Psoas muscle (tissue), 8 donors: ENCODE results near the gene USP24. TPM values are rescaled to one million over a fixed set of nuclear protein-coding genes. Genes with fewer than 3 reads are reported as not detected.
A peak's percentile ranks its signal among the peaks of the same experiment; 100 is the strongest.

ENCODE experiments used
- ATAC-seq, 4 donors: fragments of 200-7000 bp; cut with Tn5 transposase; one replicate each; pipeline ENCODE4 v1.9.1; 2020; ENCODE audit warnings: moderate library complexity in 3 of 4, mild to moderate bottlenecking in 2 of 4
- DNase-seq, 2 donors: peaks; one replicate each; pipeline ENCODE4 v3.0.0-alpha.2; 2020
- H3K27ac ChIP-seq: fragments of 200-600 bp; one replicate; pipeline ENCODE4 v1.8.0; 2022
- H3K27me3 ChIP-seq, 3 donors: fragments of 200-600 bp in 1 of 3; one replicate each; pipeline versions ENCODE4 v1.6.1 to v1.8.0; 2013 to 2022; ENCODE audit warnings: low read length in 2 of 3, mild to moderate bottlenecking in 2 of 3, moderate library complexity in 1 of 3; ENCODE audit not compliant: insufficient read depth in 3 of 3
- H3K36me3 ChIP-seq, 2 donors: fragments of 200-600 bp in 1 of 2; one replicate each; pipeline versions ENCODE4 v1.6.1 to v1.8.0; 2013 to 2022; ENCODE audit warnings: low read depth in 1 of 2, mild to moderate bottlenecking in 1 of 2, moderate library complexity in 1 of 2; ENCODE audit not compliant: insufficient read depth in 1 of 2
- H3K4me1 ChIP-seq: fragments of 200-600 bp; one replicate; pipeline ENCODE4 v1.8.0; 2022
- H3K4me3 ChIP-seq: fragments of 200-600 bp; one replicate; pipeline ENCODE4 v1.8.0; 2022; ENCODE audit warnings: mild to moderate bottlenecking
- H3K9me3 ChIP-seq: fragments of 200-600 bp; one replicate; pipeline ENCODE4 v1.8.0; 2022
- CTCF ChIP-seq: fragments of 200-600 bp; IDR thresholded peaks from one replicate; pipeline ENCODE4 v1.8.0; 2022; ENCODE audit warnings: antibody characterized with exemption
- WGBS, 3 donors: extraction: QIAGEN DNeasy Blood & Tissue Kit; methylation state at CpG; one replicate each; pipeline versions ENCODE4 v1.1.6 to v1.1.7; 2013; 5-methylcytosine and 5-hydroxymethylcytosine counted together
- intact Hi-C, 2 donors: fragments of 100-400 bp; cut with DNase I; formaldehyde crosslinking; loops; one replicate each; pipeline versions ENCODE4 v1.11.0 to v1.14.2; 2022
- polyA plus RNA-seq, 3 donors: library from polyadenylated mRNA; stranded (reverse); fragments of 200-250 nt; gene quantifications; one replicate each; pipeline ENCODE4 v1.2.3, GENCODE V29; 2013
- total RNA-seq, 4 donors: library from RNA; stranded (reverse); fragmentation: NEBNext Ultra II Directional in 2 of 4; extraction: Animal tissue kit (Norgen Biotek cat#: 25700) in 2 of 4; gene quantifications; one replicate each; pipeline versions ENCODE4 v1.2.1 to v1.2.4, GENCODE V29; 2021 to 2023
- donor health status: healthy with polysubstance abuse.
- donor health status: DM: no; HTN: no; CAD: no; lungs with moderate emphysema.
- donor health status: Bipolar disorder and iron deficiency.
- donor health status: healthy.
- donor health status: DM: yes; HTN: yes; CAD: no.
- donor health status: DM: no; HTN: no; CAD: no.
- donor health status: DM: no; HTN: no; CAD: no.
- donor health status: DM: yes; HTN: yes; CAD: no.

The USP24 gene
- total and polyA plus RNA-seq, 7 donors = 14.6 to 67.9 (median 53.2) TPM

GRCh38 chr1:55185832-55186231 is 29.3 kb downstream of the USP24 start:
- intact Hi-C loops = no loop called here
- Histone ChIP-seq H3K27me3 (no peaks in the 10 kb centered on the region), H3K4me1 (peaks cover 23% of the 10 kb centered on the region), H3K9me3 (peaks cover 4% of the 10 kb centered on the region), H3K36me3 (no peaks in the 10 kb centered on the region), H3K27ac (no peak overlapping the region), H3K4me3 (no peak overlapping the region)
- no peak for DNase-seq
- TF ChIP-seq CTCF = no peak
- 58 to 79% (median 60%) methylated on average over 2 of the region's 2 CpGs for WGBS, 3 donors
- ATAC-seq = no peak

- 97 to 99% (median 98%) methylated on average over 5 of the region's 5 CpGs for WGBS, 3 donors
- intact Hi-C loops = no loop called here
- H3K36me3 ChIP-seq = no peaks in the 10 kb centered on the region
These were observed 30.3 kb downstream of the USP24 start for GRCh38 chr1:55184859-55185258.

GRCh38 chr1:55181666-55182065 is 33.5 kb downstream of the USP24 start:
- Histone ChIP-seq H3K27ac (no peak overlapping the region), H3K27me3 (no peaks in the 10 kb centered on the region), H3K9me3 (peaks cover 4% of the 10 kb centered on the region), H3K4me1 (peaks cover 16% of the 10 kb centered on the region), H3K4me3 (no peak overlapping the region), H3K36me3 (peaks cover 0 to 12% of the 10 kb centered on the region in 2 donors)
- intact Hi-C loops = no loop called here
- peak in 2 of 4 donors; percentile 24 to 46 for ATAC-seq
- no peak for DNase-seq
- no peak for TF ChIP-seq CTCF

More at GRCh38 chr1:55184859-55185258, 30.3 kb downstream of the USP24 start:
- Histone ChIP-seq H3K27me3 (no peaks in the 10 kb centered on the region), H3K27ac (no peak overlapping the region), H3K4me3 (no peak overlapping the region), H3K4me1 (peaks cover 22% of the 10 kb centered on the region), H3K9me3 (peaks cover 4% of the 10 kb centered on the region)
- TF ChIP-seq CTCF = no peak
- no peak for DNase-seq
- ATAC-seq = no peak

GRCh38 chr1:55180075-55180670 is 35.0 kb downstream of the USP24 start:
- TF ChIP-seq CTCF = no peak
- Histone ChIP-seq H3K9me3 (peaks cover 4% of the 10 kb centered on the region), H3K27ac (no peak overlapping the region), H3K36me3 (peaks cover 0 to 24% of the 10 kb centered on the region in 2 donors), H3K27me3 (no peaks in the 10 kb centered on the region), H3K4me1 (peaks cover 20% of the 10 kb centered on the region), H3K4me3 (no peak overlapping the region)
- WGBS, 3 donors = 78 to 91% (median 84%) methylated on average over 5 of the region's 5 CpGs
- intact Hi-C loops = no loop called here
- DNase-seq (no peak), ATAC-seq (peak in 2 of 4 donors; percentile 26 to 27)
